T47D (cell line): ENCODE data around the gene GALNT4.
A peak's percentile ranks its signal among the peaks of the same experiment; 100 is the strongest.

Source experiments
- DNase-seq, 2 experiments: peaks; one replicate each; pipeline versions ENCODE4 v3.0.0 to v3.0.0-alpha.2; 2011 to 2012; ENCODE audit warnings: low read depth in 1 of 2, low spot score in 1 of 2
- JUND ChIP-seq: IDR thresholded peaks from 2 replicates; pipeline ENCODE4 v1.6.1; 2012; ENCODE audit warnings: low read depth
- in situ Hi-C: cut with HindIII; loops from 2 replicates; pipeline ENCODE4 v1.10.0; 2016; ENCODE audit warnings: low sequenced_read_pairs, low pct_unique_long_range_greater_than_20kb

GALNT4 gene

DNA sequence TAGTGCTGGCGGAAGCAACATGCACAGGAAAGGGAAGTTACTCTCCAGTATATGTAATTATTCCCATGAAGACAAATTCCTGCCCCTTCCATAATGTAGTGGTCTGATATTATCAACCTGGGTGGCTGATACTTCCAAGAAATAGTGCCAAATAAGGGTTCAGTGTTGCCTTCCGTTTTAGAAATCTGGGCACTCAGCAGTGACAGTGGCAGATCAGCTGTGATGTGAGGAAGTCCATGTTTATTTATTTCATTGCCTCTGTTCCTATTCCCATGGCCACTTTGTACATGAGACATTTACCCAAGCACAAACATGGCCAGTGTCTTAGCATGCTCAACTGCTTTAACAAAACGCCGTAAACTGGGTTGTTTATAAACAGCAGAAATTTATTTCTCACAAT is 21.6 kb upstream of the GALNT4 start:
- no peak for TF ChIP-seq JUND
- in situ Hi-C loops: no loop called here
- DNase-seq: no peak

DNA sequence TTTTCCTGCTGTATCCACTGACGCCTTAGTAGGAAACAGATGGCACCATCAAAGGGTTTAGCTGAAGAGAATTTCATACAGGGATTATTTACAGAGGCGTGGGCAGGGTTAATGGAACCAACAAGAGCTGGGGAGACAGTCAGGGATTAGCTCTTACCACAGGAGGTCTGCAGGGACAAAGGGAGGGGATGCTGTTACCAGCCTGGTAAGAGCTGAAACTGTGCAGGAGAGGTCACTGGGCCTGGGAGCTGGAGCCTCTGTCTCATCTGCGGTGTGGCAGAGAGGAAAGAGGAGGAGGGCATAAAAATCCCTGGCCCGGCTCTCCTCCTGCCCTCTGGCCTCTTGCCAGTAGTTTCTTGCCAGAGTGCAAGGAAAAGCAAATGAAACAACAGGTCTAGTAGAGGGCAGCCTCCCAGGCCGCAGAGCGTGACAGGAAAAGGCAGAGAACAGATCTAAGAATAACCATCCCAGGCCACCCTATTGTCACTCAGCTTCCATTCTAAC is 20.1 kb upstream of the GALNT4 start:
- in situ Hi-C loops: no loop called here
- no peak for TF ChIP-seq JUND
- DNase-seq: peak in 1 of 2 experiments; percentile 67

DNA sequence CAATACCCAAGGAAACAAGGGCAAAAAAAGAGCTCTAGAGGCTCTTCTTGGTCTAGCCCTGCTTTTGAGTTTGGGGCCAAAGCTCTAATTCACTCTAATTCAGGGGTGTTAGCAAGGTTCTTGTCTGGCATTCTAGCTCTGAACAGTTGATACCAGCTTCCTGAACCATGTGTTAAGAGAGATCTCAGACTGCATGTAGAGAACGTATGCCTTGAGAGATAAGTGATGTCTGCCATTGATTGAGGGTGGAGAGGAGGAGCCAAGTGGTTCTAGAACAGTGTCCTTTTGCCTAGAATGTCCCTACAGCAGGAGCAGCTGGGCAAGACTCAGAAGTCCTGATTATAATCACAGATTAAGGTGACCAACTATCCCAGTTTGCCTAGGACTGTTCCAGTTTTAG is 19.4 kb upstream of the GALNT4 start:
- DNase-seq: no peak
- in situ Hi-C loops: no loop called here
- TF ChIP-seq JUND: no peak

DNA sequence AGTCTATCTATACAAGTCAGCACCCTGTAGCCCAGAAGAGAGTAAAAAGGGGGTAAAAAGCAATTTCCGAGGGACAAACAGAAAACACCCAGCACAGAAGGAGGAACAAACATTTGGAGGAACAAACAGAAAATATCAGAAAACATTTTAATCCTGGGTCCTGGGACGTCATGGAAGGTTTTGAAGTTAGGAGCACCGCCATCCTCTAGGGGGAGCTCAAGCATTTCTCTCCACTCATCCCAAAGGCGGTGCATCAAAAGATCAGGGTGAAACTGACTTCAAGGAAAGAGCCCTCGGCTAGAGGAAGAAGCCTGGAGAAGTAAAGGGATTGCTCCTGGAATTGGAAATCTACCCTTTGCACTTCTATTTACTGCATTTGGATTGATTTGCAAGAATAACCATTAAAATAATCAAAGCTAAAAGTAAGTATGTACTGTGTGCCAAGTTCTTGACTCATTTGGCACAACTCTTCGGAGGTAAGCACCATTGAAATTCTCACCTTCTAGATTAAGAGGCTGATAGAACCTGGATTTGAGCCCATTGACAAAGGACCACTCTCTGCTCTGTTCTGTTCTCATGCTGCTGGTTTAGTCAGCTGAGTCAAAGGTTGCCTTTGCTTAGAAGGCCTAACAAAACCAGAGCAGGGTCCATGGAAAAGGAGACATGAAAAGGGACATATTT is 18.5 kb upstream of the GALNT4 start:
- TF ChIP-seq JUND: no peak
- peak; percentile 29 to 92 for DNase-seq
- in situ Hi-C loops: no loop called here

DNA sequence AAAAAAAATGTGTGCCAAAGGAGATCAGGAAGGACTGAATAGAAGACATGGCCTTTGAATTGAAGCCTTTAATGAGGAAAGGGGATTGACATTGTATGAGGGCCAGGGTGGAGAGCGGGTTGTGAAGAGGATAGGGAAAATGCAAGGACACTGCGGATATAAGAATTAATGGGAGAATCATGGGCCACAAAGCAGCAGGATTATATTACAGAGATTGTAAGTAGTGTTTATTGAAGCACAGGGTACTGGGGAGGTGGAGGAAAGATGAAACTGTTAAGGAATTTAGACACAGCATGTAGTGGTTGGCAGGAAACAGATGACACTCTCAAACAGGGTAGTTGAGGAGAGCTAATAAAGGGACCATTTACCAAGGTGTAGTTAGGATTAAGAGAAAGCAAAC is 17.6 kb upstream of the GALNT4 start:
- in situ Hi-C loops: no loop called here
- no peak for TF ChIP-seq JUND

DNA sequence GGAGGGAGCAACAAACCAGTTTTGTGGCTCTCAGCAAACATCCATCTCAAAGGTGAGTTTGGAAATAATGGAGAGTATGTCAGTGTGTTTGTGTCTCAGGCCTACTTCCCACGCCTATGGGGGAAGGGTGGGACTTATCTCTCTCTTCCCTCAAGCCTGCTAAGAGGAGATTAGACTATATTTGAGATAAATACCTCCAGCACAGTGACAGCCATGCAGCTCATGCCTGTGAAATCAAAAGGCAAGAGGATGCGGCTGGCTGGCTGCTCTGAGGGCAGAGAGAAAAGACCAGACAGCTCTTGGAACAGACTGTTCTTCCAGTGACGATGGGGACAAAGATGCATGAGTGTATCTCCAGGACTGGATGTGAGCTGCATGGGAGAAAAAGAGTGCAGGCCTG is 16.0 kb upstream of the GALNT4 start:
- DNase-seq: no peak
- TF ChIP-seq JUND: no peak
- in situ Hi-C loops: no loop called here

More for the DNA sequence above, 17.6 kb upstream of the GALNT4 start:
- no peak for DNase-seq

DNA sequence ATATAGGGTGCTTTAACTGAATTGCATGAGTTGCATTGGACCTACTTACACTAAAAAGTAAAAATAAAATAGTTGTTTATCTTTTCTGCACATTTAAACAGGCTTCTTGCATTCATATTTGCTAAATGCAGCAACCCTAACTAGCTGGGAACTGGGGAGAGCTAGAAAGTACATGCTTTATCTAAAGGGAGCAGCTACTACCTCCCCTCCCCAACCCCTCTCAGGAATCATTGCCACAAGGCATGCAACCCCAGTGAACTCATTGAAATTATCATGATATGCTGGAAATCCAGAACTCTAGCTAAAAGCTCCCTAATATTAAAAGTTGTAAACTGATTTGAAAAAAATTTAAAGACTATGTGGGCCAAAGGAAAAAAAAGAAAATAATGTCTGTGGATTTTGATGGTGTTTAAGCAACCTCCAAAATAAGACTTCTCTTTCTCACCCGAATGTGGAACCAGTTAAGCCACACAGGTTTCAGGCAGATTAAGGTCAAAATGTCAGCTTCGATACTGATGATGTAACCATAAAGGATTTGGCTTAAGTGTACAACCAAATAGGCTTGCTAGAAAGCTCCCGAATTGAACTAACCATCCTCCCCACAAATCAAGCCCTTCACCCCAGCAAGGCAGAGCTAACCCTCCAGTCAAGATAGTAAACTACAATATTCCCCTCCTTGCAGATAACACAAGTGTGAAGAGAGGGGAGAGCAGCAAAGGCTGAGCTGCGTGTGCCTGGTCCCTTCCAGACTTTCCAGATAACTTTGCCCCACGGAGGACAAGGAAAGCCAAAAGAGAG is 15.0 kb upstream of the GALNT4 start:
- no peak for DNase-seq
- TF ChIP-seq JUND: no peak
- in situ Hi-C loops: no loop called here

DNA sequence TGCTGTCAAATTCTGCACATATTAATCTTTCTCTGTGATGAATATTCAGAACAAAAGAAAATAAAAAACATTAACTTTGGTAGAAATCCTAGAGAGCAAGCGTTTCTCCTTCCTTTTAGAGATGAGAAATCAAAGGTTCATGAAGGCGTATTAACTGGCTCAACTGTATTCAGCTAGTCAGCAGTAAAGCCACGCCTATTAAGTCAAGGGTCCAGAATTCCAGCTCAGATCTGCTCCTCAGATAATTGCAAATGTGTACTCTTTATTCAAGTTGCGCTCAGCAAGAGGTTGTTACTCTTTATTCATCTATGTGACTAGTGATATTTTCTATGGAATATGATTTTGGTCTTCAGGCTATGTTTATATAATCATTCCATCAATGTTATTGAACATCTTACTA is 14.3 kb upstream of the GALNT4 start:
- TF ChIP-seq JUND: no peak
- DNase-seq: no peak
- in situ Hi-C loops: no loop called here

DNA sequence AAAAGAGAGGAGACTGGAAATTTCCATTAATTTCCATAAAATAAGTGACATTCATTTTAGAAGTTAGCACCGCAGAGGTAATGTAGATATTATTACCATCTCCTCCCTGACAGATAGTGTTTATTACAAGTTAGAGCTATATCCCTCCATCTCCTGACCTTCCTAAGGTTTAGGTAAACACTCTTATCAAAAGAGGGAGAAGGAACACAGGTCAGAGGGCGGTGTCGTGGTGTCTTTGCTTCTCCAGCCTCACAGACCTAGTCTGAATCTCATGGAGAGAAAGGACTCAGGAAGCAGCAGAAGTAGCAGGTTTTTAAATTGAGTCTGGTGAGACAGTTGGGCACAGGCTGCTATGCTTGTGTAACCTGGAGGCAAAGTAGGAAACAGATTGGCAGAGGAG is 12.8 kb upstream of the GALNT4 start:
- no peak for TF ChIP-seq JUND
- DNase-seq: no peak
- in situ Hi-C loops: no loop called here

DNA sequence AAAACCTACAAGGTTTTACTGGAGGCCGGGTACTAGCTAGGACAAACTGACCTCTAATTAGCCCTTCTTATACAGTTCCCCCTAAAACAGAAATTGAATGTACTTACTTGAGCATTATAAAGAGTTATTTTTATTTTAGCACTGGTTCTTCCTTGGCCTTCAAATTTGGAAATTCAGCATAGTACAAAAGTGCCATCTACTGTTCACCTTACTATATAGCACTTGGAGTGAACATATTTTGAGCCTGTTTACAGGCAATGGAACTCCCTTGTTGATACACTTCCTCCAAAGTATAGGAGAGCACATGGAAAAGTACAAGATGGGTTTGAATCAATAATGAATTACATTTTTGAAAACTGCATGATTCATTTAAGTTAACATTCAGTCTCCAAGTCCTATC is 5.1 kb upstream of the GALNT4 start:
- peak; percentile 64 to 79 for DNase-seq
- no peak for TF ChIP-seq JUND
- in situ Hi-C loops: no loop called here

DNA sequence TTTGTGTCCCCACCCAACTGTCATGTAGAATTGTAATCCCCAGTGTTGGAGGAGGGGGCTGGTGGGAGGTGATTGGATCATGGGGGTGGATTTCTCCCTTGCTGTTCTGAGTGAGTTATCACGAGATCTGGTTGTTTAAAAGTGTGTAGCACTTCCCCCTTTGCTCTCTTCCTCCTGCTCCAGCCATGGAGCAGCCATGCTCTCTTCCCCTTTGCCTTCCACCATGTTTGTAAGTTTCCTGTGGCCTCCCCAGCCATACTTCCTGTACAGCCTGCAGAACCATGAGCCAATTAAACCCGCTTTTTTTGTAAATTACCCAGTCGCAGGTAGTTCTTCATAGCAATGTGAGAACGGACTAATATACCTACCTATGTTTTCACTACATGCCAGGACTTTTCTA is 3.8 kb upstream of the GALNT4 start:
- TF ChIP-seq JUND: no peak
- DNase-seq: no peak
- in situ Hi-C loops: no loop called here

DNA sequence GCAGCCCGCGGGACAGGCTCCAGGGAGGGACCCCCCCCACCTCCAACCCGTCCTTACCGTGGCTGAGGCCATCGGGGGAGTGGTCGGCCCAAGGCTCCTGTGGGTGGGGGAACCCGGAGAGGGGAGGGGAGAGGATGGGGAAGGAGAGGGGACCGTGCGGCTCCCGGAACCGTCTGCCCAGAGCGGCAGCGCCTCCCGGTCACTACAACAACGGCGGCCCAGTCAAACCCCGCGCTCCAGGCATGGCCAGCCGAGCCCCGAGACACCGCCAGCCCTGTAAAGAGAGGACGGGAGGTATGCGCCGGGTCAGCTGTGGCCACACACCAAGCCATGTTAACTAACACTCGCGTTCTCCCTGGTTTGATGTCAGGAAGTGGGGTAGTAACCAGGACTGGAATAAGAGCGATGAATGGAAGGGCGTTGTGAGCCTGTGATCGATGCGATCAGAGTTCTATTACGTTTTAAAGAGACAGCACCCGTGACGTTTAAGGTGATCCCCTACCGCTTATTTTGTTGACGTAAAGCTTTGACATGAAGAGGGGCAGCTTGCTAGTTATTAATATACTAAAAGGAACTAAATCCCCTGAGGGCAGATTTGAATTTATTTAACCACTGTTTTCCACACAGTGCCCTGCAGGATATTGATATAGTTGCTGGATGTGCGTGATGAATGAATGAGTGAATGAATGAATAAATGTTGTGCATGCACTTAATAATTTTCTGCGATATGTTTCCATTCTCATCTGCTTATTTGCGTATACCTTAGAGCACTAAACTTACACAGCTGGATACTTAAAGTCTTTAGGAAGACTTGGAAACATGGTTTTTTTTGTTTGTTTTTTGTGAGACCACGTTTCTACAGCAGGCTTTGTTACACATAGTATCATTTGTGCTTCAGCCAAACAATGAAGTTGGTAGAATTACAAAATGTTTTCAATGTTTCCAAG is 1.5 kb upstream of the GALNT4 start, which contains the start of gene POC1B:
Gene POC1B, minus strand, starts transcription at position 224 of the 947 bp plus-strand sequence. Its CDS starts 152 bp downstream, at position 72.
- TF ChIP-seq JUND: no peak
- peak; percentile 86 to 90 for DNase-seq
- in situ Hi-C loops: no loop called here
